ENCODE results near the gene PSMA7. TPM values are rescaled to one million over a fixed set of nuclear protein-coding genes. Genes with fewer than 3 reads are reported as not detected.

PSMA7 gene
- polyA plus RNA-seq, 1 donor (not counting 4 experiments of a cell fraction or from before 2014, with no cell fraction given): 383 TPM

GRCh38 chr20:62176866-62177265, 33.7 kb upstream of the PSMA7 start:
- FAIRE-seq (no peak), DNase-seq (ENCODE audit: low read depth, low spot score) (no peak)
- dilution Hi-C loops (cut with MboI; ENCODE audit: extremely low pct_ligation_motif_present, low sequenced_read_pairs): no loop called here
- no peaks in the 10 kb centered on the region for H3K9me3 ChIP-seq (ENCODE audit: control insufficient read depth, low read depth, low read length)
- peaks cover 13 to 15% of the 10 kb centered on the region in 2 experiments for H3K36me3 ChIP-seq (ENCODE audit: control insufficient read depth in 2 of 2, extremely low read depth in 1 of 2, insufficient read depth in 2 of 2, low read length in 2 of 2)
- peaks cover 1% of the 10 kb centered on the region for H3K4me1 ChIP-seq (ENCODE audit: control insufficient read depth, extremely low read depth, insufficient read depth, low read length)
- no peaks in the 10 kb centered on the region for H3K9me1 ChIP-seq (ENCODE audit: control insufficient read depth, extremely low read depth, insufficient read depth, low read length)
- H3K27me3 ChIP-seq (ENCODE audit: control insufficient read depth, extremely low read depth, insufficient read depth, low read length): no peaks in the 10 kb centered on the region
- H2AFZ ChIP-seq (ENCODE audit: control insufficient read depth, low read length): no peak overlapping the region
- no peaks in the 10 kb centered on the region for H4K20me1 ChIP-seq (ENCODE audit: control insufficient read depth, extremely low read depth, insufficient read depth, low read length)
- no peaks in the 10 kb centered on the region for H3K79me2 ChIP-seq (ENCODE audit: control insufficient read depth, insufficient read depth, low read length)
- H3K4me3 ChIP-seq (ENCODE audit: control insufficient read depth in 2 of 3, extremely low read depth in 1 of 3, insufficient read depth in 2 of 3, low read depth in 1 of 3, low read length in 3 of 3): no peak overlapping the region
- no peak overlapping the region for H3K4me2 ChIP-seq (ENCODE audit: control insufficient read depth, extremely low read depth, insufficient read depth, low read depth, low read length)
- no peak overlapping the region for H3K9ac ChIP-seq (ENCODE audit: control insufficient read depth, extremely low read depth, insufficient read depth, low read length)
- no peak overlapping the region for H3K27ac ChIP-seq (ENCODE audit: control insufficient read depth, insufficient read depth, low read length)
- TF ChIP-seq, protein P1, sequence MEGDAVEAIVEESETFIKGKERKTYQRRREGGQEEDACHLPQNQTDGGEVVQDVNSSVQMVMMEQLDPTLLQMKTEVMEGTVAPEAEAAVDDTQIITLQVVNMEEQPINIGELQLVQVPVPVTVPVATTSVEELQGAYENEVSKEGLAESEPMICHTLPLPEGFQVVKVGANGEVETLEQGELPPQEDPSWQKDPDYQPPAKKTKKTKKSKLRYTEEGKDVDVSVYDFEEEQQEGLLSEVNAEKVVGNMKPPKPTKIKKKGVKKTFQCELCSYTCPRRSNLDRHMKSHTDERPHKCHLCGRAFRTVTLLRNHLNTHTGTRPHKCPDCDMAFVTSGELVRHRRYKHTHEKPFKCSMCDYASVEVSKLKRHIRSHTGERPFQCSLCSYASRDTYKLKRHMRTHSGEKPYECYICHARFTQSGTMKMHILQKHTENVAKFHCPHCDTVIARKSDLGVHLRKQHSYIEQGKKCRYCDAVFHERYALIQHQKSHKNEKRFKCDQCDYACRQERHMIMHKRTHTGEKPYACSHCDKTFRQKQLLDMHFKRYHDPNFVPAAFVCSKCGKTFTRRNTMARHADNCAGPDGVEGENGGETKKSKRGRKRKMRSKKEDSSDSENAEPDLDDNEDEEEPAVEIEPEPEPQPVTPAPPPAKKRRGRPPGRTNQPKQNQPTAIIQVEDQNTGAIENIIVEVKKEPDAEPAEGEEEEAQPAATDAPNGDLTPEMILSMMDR (optimal IDR thresholded peaks at IDR 0.05 in 1 of 3, IDR thresholded peaks at IDR 0.05 in 1 of 3, conservative IDR thresholded peaks at IDR 0.05 in 1 of 3; ENCODE audit: extremely low read depth in 1 of 3, insufficient read depth in 2 of 3, low read length in 3 of 3): no peak
- TF ChIP-seq EZH2 (IDR thresholded peaks at IDR 0.05; ENCODE audit: low read length): no peak

DNA sequence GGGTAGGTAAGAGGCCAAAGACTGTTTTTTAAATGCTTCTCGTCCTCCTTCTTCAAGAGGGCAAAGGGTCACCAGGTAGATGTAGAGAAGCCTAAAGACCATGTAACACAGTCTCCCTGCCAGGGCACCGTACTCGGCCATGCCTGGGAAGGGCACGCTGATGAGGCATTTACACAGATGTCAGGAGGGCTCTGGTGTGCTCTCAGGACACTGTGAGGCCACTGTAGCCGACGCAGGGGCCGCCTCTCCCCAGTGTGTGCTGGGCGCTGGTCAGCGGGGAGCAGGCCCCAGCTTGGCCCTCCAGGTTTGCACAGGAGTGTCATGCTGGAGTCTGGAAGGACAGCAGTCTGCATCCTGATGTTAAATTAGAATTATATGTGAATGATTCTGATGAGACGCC, 32.5 kb upstream of the PSMA7 start:
- Histone ChIP-seq H3K27me3 (ENCODE audit: control insufficient read depth, extremely low read depth, insufficient read depth, low read length) (no peaks in the 10 kb centered on the region), H3K9ac (ENCODE audit: control insufficient read depth, extremely low read depth, insufficient read depth, low read length) (no peak overlapping the region), H2AFZ (ENCODE audit: control insufficient read depth, low read length) (no peak overlapping the region), H3K27ac (ENCODE audit: control insufficient read depth, insufficient read depth, low read length) (no peak overlapping the region), H3K4me3 (ENCODE audit: control insufficient read depth in 2 of 3, extremely low read depth in 1 of 3, insufficient read depth in 2 of 3, low read depth in 1 of 3, low read length in 3 of 3) (no peak overlapping the region), H4K20me1 (ENCODE audit: control insufficient read depth, extremely low read depth, insufficient read depth, low read length) (no peaks in the 10 kb centered on the region), H3K9me3 (ENCODE audit: control insufficient read depth, low read depth, low read length) (no peaks in the 10 kb centered on the region), H3K36me3 (ENCODE audit: control insufficient read depth in 2 of 2, extremely low read depth in 1 of 2, insufficient read depth in 2 of 2, low read length in 2 of 2) (peaks cover 15% of the 10 kb centered on the region in 2 experiments), H3K9me1 (ENCODE audit: control insufficient read depth, extremely low read depth, insufficient read depth, low read length) (no peaks in the 10 kb centered on the region), H3K4me1 (ENCODE audit: control insufficient read depth, extremely low read depth, insufficient read depth, low read length) (no peaks in the 10 kb centered on the region), H3K4me2 (ENCODE audit: control insufficient read depth, extremely low read depth, insufficient read depth, low read depth, low read length) (no peak overlapping the region), H3K79me2 (ENCODE audit: control insufficient read depth, insufficient read depth, low read length) (no peaks in the 10 kb centered on the region)
- dilution Hi-C loops (cut with MboI; ENCODE audit: extremely low pct_ligation_motif_present, low sequenced_read_pairs): no loop called here
- DNase-seq (ENCODE audit: low read depth, low spot score): no peak
- TF ChIP-seq EZH2 (IDR thresholded peaks at IDR 0.05; ENCODE audit: low read length): no peak
- TF ChIP-seq, protein P1 (optimal IDR thresholded peaks at IDR 0.05 in 1 of 3, IDR thresholded peaks at IDR 0.05 in 1 of 3, conservative IDR thresholded peaks at IDR 0.05 in 1 of 3; ENCODE audit: extremely low read depth in 1 of 3, insufficient read depth in 2 of 3, low read length in 3 of 3): no peak
- FAIRE-seq: no peak

All from keratinocyte (primary cell).